A673 (cell line): ENCODE data around the gene CFAP141.

ENCODE experiments used
- CTCF ChIP-seq: fragments of 300-800, 200-600 bp; sonication (generic); conservative IDR thresholded peaks from 2 replicates; pipeline ENCODE4 v1.5.1; 2017; ENCODE audit warnings: low read depth, mild to moderate bottlenecking, antibody characterized with exemption, low read length, moderate library complexity, mixed read lengths
- EZH2 ChIP-seq: fragments of 200-600 bp; sonication (generic); IDR thresholded peaks from 2 replicates; pipeline ENCODE4 v1.6.1; 2017; ENCODE audit warnings: borderline replicate concordance, low read depth, mild to moderate bottlenecking, mixed read lengths, antibody characterized with exemption, low read length; ENCODE audit not compliant: poor library complexity, severe bottlenecking

GRCh38 chr1:154206196-154206595 lies at the start of gene CFAP141:
- TF ChIP-seq CTCF: no peak
- TF ChIP-seq EZH2: no peak
